ENCODE data around the gene HRH1.
A peak's percentile ranks its signal among the peaks of the same experiment; 100 is the strongest.
"Not testable (repeated sequence)": the region's sequence is repeated elsewhere in the genome, so short reads cannot be mapped to it uniquely, and the experiment has no call there.

Gene HRH1

GRCh38 chr3:11244121-11244677 lies 89.9 kb downstream of the HRH1 start:
- DNase-seq (ENCODE audit: low read depth), result no peak

GRCh38 chr3:11245276-11245675 lies 91.0 kb downstream of the HRH1 start:
- no peak for DNase-seq (ENCODE audit: low read depth)

- DNase-seq (ENCODE audit: low read depth), result no peak
These were observed 91.8 kb downstream of the HRH1 start for GRCh38 chr3:11245827-11246662.

GRCh38 chr3:11246663-11246970 lies 92.3 kb downstream of the HRH1 start:
- no peak for DNase-seq (ENCODE audit: low read depth)

GRCh38 chr3:11247362-11247761 lies 93.1 kb downstream of the HRH1 start:
- no peak for DNase-seq (ENCODE audit: low read depth)

GRCh38 chr3:11248596-11248995 lies 94.3 kb downstream of the HRH1 start:
- DNase-seq (ENCODE audit: low read depth), result no peak

GRCh38 chr3:11250902-11251806 lies 96.9 kb downstream of the HRH1 start:
- no peak for DNase-seq (ENCODE audit: low read depth)

- no peak for DNase-seq (ENCODE audit: low read depth)
These were observed 97.5 kb downstream of the HRH1 start for GRCh38 chr3:11251807-11252176.

- DNase-seq (ENCODE audit: low read depth), result no peak
These were observed 100.6 kb downstream of the HRH1 start for GRCh38 chr3:11254876-11255275.

GRCh38 chr3:11255537-11255936 lies 101.2 kb downstream of the HRH1 start:
- not testable (repeated sequence) for DNase-seq (ENCODE audit: low read depth)

- DNase-seq (ENCODE audit: low read depth), result no peak
These were observed 104.7 kb downstream of the HRH1 start for GRCh38 chr3:11258958-11259357.

- DNase-seq (ENCODE audit: low read depth), result no peak
These were observed 106.2 kb downstream of the HRH1 start for GRCh38 chr3:11260460-11260859.

GRCh38 chr3:11269007-11269406 lies 114.7 kb downstream of the HRH1 start:
- DNase-seq (ENCODE audit: low read depth), result no peak

- peak; percentile 82 for DNase-seq (ENCODE audit: low read depth)
These were observed 118.0 kb downstream of the HRH1 start, which contains the start of gene ATG7 for GRCh38 chr3:11271986-11272904. TSS of gene ATG7 (plus strand) at chr3:11272397. CDS start at chr3:11298696, 26,299 bp downstream.

GRCh38 chr3:11272906-11273574 lies 118.7 kb downstream of the HRH1 start:
- no peak for DNase-seq (ENCODE audit: low read depth)

- DNase-seq (ENCODE audit: low read depth), result no peak
These were observed 119.6 kb downstream of the HRH1 start for GRCh38 chr3:11273891-11274291.

- no peak for DNase-seq (ENCODE audit: low read depth)
These were observed 120.4 kb downstream of the HRH1 start for GRCh38 chr3:11274566-11275142.

- no peak for DNase-seq (ENCODE audit: low read depth)
These were observed 121.6 kb downstream of the HRH1 start for GRCh38 chr3:11275926-11276325.

- no peak for DNase-seq (ENCODE audit: low read depth)
These were observed 122.6 kb downstream of the HRH1 start for GRCh38 chr3:11276901-11277300.

GRCh38 chr3:11282250-11283138 lies 128.2 kb downstream of the HRH1 start:
- DNase-seq (ENCODE audit: low read depth), result no peak
